Heart left ventricle (tissue), 16 donors: Measurements from ENCODE around the gene SLC6A18. TPM values are rescaled to one million over a fixed set of nuclear protein-coding genes. Genes with fewer than 3 reads are reported as not detected.
A peak's percentile ranks its signal among the peaks of the same experiment; 100 is the strongest.

Experiments
- ATAC-seq, 4 donors: fragments of 200-7000 bp; cut with Tn5 transposase; one replicate each; pipeline ENCODE4 v1.9.1; 2020 to 2022; ENCODE audit warnings: moderate library complexity in 4 of 4, mild to moderate bottlenecking in 3 of 4, moderate number of reproducible peaks in 1 of 4
- DNase-seq, 5 donors: peaks; one replicate each; pipeline ENCODE4 v3.0.0-alpha.2; 2020
- H3K27ac ChIP-seq, 12 donors: fragments of 200-600 bp; sonication (generic) in 4 of 12; one replicate each; pipeline versions ENCODE4 v1.5.0 to v1.8.0; 2016 to 2022; ENCODE audit warnings: mild to moderate bottlenecking in 2 of 12
- H3K27me3 ChIP-seq, 9 donors: fragments of 200-600 bp; sonication (generic) in 2 of 9; one replicate each; pipeline versions ENCODE4 v1.5.1 to v1.8.0; 2016 to 2022; ENCODE audit warnings: mild to moderate bottlenecking in 3 of 9
- H3K36me3 ChIP-seq, 9 donors: fragments of 200-600 bp; sonication (generic) in 2 of 9; one replicate each; pipeline versions ENCODE4 v1.5.0 to v1.8.0; 2018 to 2022; ENCODE audit warnings: mild to moderate bottlenecking in 2 of 9
- H3K4me1 ChIP-seq, 12 donors: fragments of 200-600 bp; sonication (generic) in 4 of 12; one replicate each; pipeline versions ENCODE4 v1.5.0 to v1.8.0; 2016 to 2022; ENCODE audit warnings: mild to moderate bottlenecking in 3 of 12
- H3K4me3 ChIP-seq, 12 donors: fragments of 200-600 bp; sonication (generic) in 4 of 12; one replicate each; pipeline versions ENCODE4 v1.5.0 to v1.8.0; 2017 to 2022; ENCODE audit warnings: mild to moderate bottlenecking in 9 of 12, moderate library complexity in 4 of 12
- H3K9me3 ChIP-seq, 12 donors: fragments of 200-600 bp; sonication (generic) in 4 of 12; one replicate each; pipeline versions ENCODE4 v1.5.0 to v1.8.0; 2016 to 2022; ENCODE audit warnings: mild to moderate bottlenecking in 1 of 12
- CTCF ChIP-seq, 12 donors: fragments of 200-600 bp; sonication (generic) in 4 of 12; IDR thresholded peaks; one replicate each; pipeline versions ENCODE4 v1.5.0 to v1.8.0; 2018 to 2022; ENCODE audit warnings: antibody characterized with exemption in 12 of 12, mild to moderate bottlenecking in 5 of 12
- POLR2A ChIP-seq, 2 donors: fragments of 450-650 bp; IDR thresholded peaks; one replicate each; pipeline ENCODE4 v1.6.1; 2017; ENCODE audit warnings: antibody characterized with exemption in 2 of 2, mild to moderate bottlenecking in 2 of 2, moderate library complexity in 2 of 2
- WGBS, 4 donors: extraction: QIAGEN DNeasy Blood & Tissue Kit in 2 of 4; methylation state at CpG; one replicate each; pipeline versions ENCODE4 v1.1.5 to v1.1.7; 2013 to 2018; 5-methylcytosine and 5-hydroxymethylcytosine counted together
- intact Hi-C, 10 donors: fragments of 100-400 bp; cut with DNase I; formaldehyde crosslinking; loops; one replicate each; pipeline versions ENCODE4 v1.11.1 to v1.14.2; 2022
- polyA plus RNA-seq, 2 donors: library from polyadenylated mRNA; stranded (reverse); fragments of 200-250 nt; gene quantifications; one replicate each; pipeline ENCODE4 v1.2.3, GENCODE V29; 2013
- total RNA-seq, 9 donors: library from RNA; depleted of rRNA in 2 of 9; stranded (reverse); fragments of >200 nt in 2 of 9; fragmentation: NEBNext Ultra II Directional in 3 of 9; extraction: Animal tissue kit (Norgen Biotek cat#: 25700) in 3 of 9; gene quantifications; one replicate each; pipeline versions ENCODE4 v1.1.0 to v1.2.4, GENCODE V29; 2016 to 2023
- donor health status: ischemic (EF 13 %, LVEDD 7.1; RV severe dilation, severe dysfunction).
- donor health status: healthy with polysubstance abuse.
- donor health status: DM: no; HTN: yes; CAD: no.
- donor health status: DM: no; HTN: no; CAD: no.
- donor health status: ischemic (EF 25% LVEDD 6.9; RV normal size, moderate dysfunction).
- donor health status: ischemic (EF 25% LVEDD 5.7; RV mildly dilated, moderate dysfunction).
- donor health status: healthy.
- donor health status: DM: yes; HTN: yes; CAD: no.
- donor health status: ischemic (EF 35%, LVEDD 5.7; RV mildly dilated, moderate dysfunction).
- donor health status: nonischemic (EF 11% LVEDD 7.7; RV severe dilation, severe dysfunction).
- donor health status: DM: yes; HTN: yes; CAD: no.
- donor health status: PGD.
- donor health status: ischemic (EF 29% LVEDD 5.4; RV normal size, mild dysfunction).
- donor health status: nonischemic (EF 23%, LVEDD 6.1; RV moderate dilation, normal function).

SLC6A18 gene
- total and polyA plus RNA-seq, 11 donors: not detected

- Histone ChIP-seq H3K4me3 (no peak overlapping the region), H3K4me1 (no peaks in the 10 kb centered on the region), H3K27ac (no peak overlapping the region), H3K9me3 (peaks cover 0 to 9% (median 0%) of the 10 kb centered on the region in 12 donors), H3K27me3 (no peaks in the 10 kb centered on the region), H3K36me3 (no peaks in the 10 kb centered on the region)
- intact Hi-C loops: no loop called here
- ATAC-seq (no peak), DNase-seq (peak in 1 of 5 donors; percentile 51)
- TF ChIP-seq CTCF (IDR thresholded peaks at IDR 0.05): no peak
- TF ChIP-seq POLR2A (IDR thresholded peaks at IDR 0.05): no peak
- 81 to 86% (median 84%) methylated on average over 11 to 20 of the region's 20 CpGs for WGBS, 4 donors
These were observed 51.7 kb downstream of the SLC6A18 start for GRCh38 chr5:1276930-1277329.

DNA sequence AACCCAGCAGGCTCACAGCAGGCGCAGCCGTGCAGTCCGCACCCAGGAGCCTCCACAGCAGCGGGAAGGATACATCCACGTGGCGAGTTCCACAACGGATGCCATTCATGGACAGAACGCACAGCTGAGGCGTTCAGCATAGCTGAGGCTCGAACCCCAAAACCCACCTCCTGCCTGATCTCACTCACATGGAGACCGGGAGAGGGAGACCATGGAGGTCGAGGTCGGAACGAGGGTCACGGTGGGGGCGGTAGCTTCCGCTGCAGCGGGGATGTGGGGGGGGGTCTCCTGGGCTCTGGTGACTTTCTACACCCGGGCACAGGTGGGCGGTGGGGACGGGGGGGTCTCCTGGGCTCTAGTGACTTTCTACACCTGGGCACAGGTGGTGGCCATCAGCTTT, 52.1 kb downstream of the SLC6A18 start:
- H3K4me1 ChIP-seq: no peaks in the 10 kb centered on the region
- no peaks in the 10 kb centered on the region for H3K36me3 ChIP-seq
- TF ChIP-seq POLR2A (IDR thresholded peaks at IDR 0.05): no peak
- no peak for TF ChIP-seq CTCF (IDR thresholded peaks at IDR 0.05)
- no peak overlapping the region for H3K27ac ChIP-seq
- H3K9me3 ChIP-seq: peaks cover 0 to 9% (median 0%) of the 10 kb centered on the region in 12 donors
- ATAC-seq: no peak
- no peak overlapping the region for H3K4me3 ChIP-seq
- H3K27me3 ChIP-seq: no peaks in the 10 kb centered on the region
- DNase-seq: peak in 1 of 5 donors; percentile 40
- WGBS, 4 donors: 86 to 92% (median 89%) methylated on average over 20 to 21 of the region's 21 CpGs
- intact Hi-C loops: no loop called here

DNA sequence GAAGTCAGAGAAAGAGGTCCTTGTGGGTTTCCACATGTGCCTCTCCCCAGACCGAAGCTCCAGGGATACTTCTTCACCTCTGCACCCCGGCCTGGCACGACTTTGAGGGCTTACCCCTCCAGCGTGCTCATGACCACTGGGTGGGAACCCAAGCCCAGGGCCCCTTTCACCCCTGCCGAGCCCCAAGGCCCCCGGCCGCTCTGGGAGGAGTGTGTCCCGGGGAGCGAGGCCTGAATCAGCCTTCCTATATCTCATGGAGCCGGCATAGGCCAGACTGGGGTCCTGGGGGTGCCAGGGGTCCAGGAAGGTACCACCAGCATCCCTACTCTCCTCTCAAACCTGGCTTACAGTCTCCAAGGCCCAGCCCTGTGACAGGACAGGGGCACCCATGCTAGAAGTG, 52.6 kb downstream of the SLC6A18 start:
- Histone ChIP-seq H3K4me1 (no peaks in the 10 kb centered on the region), H3K4me3 (no peak overlapping the region), H3K27me3 (no peaks in the 10 kb centered on the region), H3K9me3 (peaks cover 0 to 9% (median 0%) of the 10 kb centered on the region in 12 donors), H3K36me3 (no peaks in the 10 kb centered on the region), H3K27ac (no peak overlapping the region)
- intact Hi-C loops: no loop called here
- DNase-seq (peak in 1 of 5 donors; percentile 49), ATAC-seq (no peak)
- WGBS, 4 donors: 89 to 94% (median 92%) methylated on average over 7 to 10 of the region's 10 CpGs
- TF ChIP-seq CTCF (IDR thresholded peaks at IDR 0.05) (no peak), POLR2A (IDR thresholded peaks at IDR 0.05) (no peak)

DNA sequence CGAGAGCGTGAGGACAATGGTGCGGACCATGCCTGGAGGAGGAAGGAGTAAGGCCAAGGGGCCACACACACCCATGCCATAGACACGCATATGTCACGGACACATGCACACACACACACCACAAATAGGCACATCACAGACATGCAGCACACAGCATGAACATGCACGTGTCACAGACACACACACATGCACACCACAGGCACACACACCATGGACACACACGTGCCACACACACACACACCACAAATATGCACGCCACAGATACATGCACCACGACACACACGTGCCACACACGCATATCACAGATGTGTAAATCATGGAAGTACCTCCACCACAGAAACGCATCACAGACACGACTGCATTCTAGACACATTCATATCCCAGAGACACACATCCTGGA, 53.0 kb downstream of the SLC6A18 start:
- H3K27ac ChIP-seq: no peak overlapping the region
- H3K9me3 ChIP-seq: peaks cover 0 to 9% (median 0%) of the 10 kb centered on the region in 12 donors

More for the DNA sequence above, 53.0 kb downstream of the SLC6A18 start:
- Histone ChIP-seq H3K36me3 (no peaks in the 10 kb centered on the region), H3K27me3 (no peaks in the 10 kb centered on the region), H3K4me3 (no peak overlapping the region), H3K4me1 (no peaks in the 10 kb centered on the region)
- intact Hi-C loops: no loop called here
- TF ChIP-seq CTCF (IDR thresholded peaks at IDR 0.05) (no peak), POLR2A (IDR thresholded peaks at IDR 0.05) (no peak)
- DNase-seq (peak in 1 of 5 donors; percentile 10), ATAC-seq (no peak)
- WGBS, 4 donors: 89 to 95% (median 93%) methylated on average over 13 of the region's 13 CpGs
